Breast epithelium (tissue), 3 donors: ENCODE data around the gene DDX28.

Source experiments
- POLR2A ChIP-seq: fragments of 450-650 bp; IDR thresholded peaks from one replicate; pipeline ENCODE4 v1.6.1; 2016; ENCODE audit warnings: antibody characterized with exemption, mild to moderate bottlenecking, moderate library complexity
- POLR2AphosphoS5 ChIP-seq, 3 donors: sonication (generic); formaldehyde crosslinking; IDR thresholded peaks; one replicate each; pipeline ENCODE4 v1.6.1; 2017; ENCODE audit warnings: antibody characterized with exemption in 3 of 3
- TF ChIP-seq, protein P1 (sequence below), 3 donors: fragments of 450-650 bp; IDR thresholded peaks; one replicate each; pipeline ENCODE4 v1.5.1; 2016 to 2017; ENCODE audit warnings: antibody characterized with exemption in 3 of 3, mild to moderate bottlenecking in 3 of 3, moderate library complexity in 3 of 3

GRCh38 chr16:68003031-68003430, 20.0 kb downstream of the DDX28 start:
- TF ChIP-seq, protein P1, sequence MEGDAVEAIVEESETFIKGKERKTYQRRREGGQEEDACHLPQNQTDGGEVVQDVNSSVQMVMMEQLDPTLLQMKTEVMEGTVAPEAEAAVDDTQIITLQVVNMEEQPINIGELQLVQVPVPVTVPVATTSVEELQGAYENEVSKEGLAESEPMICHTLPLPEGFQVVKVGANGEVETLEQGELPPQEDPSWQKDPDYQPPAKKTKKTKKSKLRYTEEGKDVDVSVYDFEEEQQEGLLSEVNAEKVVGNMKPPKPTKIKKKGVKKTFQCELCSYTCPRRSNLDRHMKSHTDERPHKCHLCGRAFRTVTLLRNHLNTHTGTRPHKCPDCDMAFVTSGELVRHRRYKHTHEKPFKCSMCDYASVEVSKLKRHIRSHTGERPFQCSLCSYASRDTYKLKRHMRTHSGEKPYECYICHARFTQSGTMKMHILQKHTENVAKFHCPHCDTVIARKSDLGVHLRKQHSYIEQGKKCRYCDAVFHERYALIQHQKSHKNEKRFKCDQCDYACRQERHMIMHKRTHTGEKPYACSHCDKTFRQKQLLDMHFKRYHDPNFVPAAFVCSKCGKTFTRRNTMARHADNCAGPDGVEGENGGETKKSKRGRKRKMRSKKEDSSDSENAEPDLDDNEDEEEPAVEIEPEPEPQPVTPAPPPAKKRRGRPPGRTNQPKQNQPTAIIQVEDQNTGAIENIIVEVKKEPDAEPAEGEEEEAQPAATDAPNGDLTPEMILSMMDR (IDR thresholded peaks at IDR 0.05): no peak
- no peak for TF ChIP-seq POLR2A
- TF ChIP-seq POLR2AphosphoS5 (IDR thresholded peaks at IDR 0.05): no peak
